CD8-positive, alpha-beta memory T cell (primary cell): ENCODE measurements around the gene BCL11A. TPM values are rescaled to one million over a fixed set of nuclear protein-coding genes. Genes with fewer than 3 reads are reported as not detected.

Source experiments
- CTCF ChIA-PET: fragments of 350-600 bp; sonication (Branson Sonifier 250); formaldehyde crosslinking; loops from one replicate; lab custom pipeline; 2021; ENCODE audit warnings: antibody characterized with exemption; lab: Charles Lee
- POLR2A ChIA-PET: fragments of 350-600 bp; sonication (Branson Sonifier 250); formaldehyde crosslinking; loops from one replicate; lab custom pipeline; 2021; ENCODE audit warnings: antibody characterized with exemption; lab: Charles Lee
- DNase-seq, 5 donors: peaks; one replicate each; pipeline versions ENCODE4 v3.0.0 to v3.0.0-alpha.2; 2020 to 2022; ENCODE audit warnings: mixed read lengths in 1 of 5
- H3K27ac ChIP-seq: one replicate; pipeline ENCODE4 v1.7.0; 2013; ENCODE audit warnings: low read depth, mild to moderate bottlenecking, low read length, moderate library complexity
- H3K27me3 ChIP-seq: 2 replicates; pipeline ENCODE4 v1.7.0; 2013; ENCODE audit warnings: low read length, mild to moderate bottlenecking; ENCODE audit not compliant: insufficient read depth, poor library complexity, severe bottlenecking
- H3K36me3 ChIP-seq: 2 replicates; pipeline ENCODE4 v1.7.0; 2013; ENCODE audit warnings: mild to moderate bottlenecking, low read length, moderate library complexity; ENCODE audit not compliant: insufficient read depth
- H3K4me1 ChIP-seq: 2 replicates; pipeline ENCODE4 v1.7.0; 2013; ENCODE audit warnings: mild to moderate bottlenecking, low read length, moderate library complexity; ENCODE audit not compliant: insufficient read depth
- H3K4me3 ChIP-seq: 2 replicates; pipeline ENCODE4 v1.7.0; 2013; ENCODE audit warnings: mild to moderate bottlenecking, low read length
- H3K9me3 ChIP-seq: 2 replicates; pipeline ENCODE4 v1.7.0; 2013; ENCODE audit warnings: mild to moderate bottlenecking, low read length
- H3K27ac Mint-ChIP-seq, 8 donors: one replicate each; pipeline ENCODE4 v1.8.0; 2020 to 2021; ENCODE audit warnings: mixed read lengths in 8 of 8, mild to moderate bottlenecking in 6 of 8, inconsistent platforms in 3 of 8, moderate library complexity in 3 of 8
- H3K27me3 Mint-ChIP-seq, 2 donors: one replicate each; pipeline ENCODE4 v1.8.0; 2020 to 2021; ENCODE audit warnings: mixed read lengths in 2 of 2, mild to moderate bottlenecking in 1 of 2, moderate library complexity in 1 of 2
- H3K36me3 Mint-ChIP-seq, 3 donors: one replicate each; pipeline ENCODE4 v1.8.0; 2020 to 2021; ENCODE audit warnings: mixed read lengths in 3 of 3, inconsistent platforms in 1 of 3, mild to moderate bottlenecking in 1 of 3
- H3K4me1 Mint-ChIP-seq, 3 donors: one replicate each; pipeline ENCODE4 v1.8.0; 2020 to 2021; ENCODE audit warnings: mixed read lengths in 3 of 3, inconsistent platforms in 1 of 3, mild to moderate bottlenecking in 1 of 3
- H3K4me3 Mint-ChIP-seq, 7 donors: one replicate each; pipeline ENCODE4 v1.8.0; 2020 to 2021; ENCODE audit warnings: mixed read lengths in 7 of 7, mild to moderate bottlenecking in 6 of 7, moderate library complexity in 4 of 7, inconsistent platforms in 2 of 7
- H3K9me3 Mint-ChIP-seq, 5 donors: one replicate each; pipeline ENCODE4 v1.8.0; 2020 to 2022; ENCODE audit warnings: mixed read lengths in 5 of 5, mild to moderate bottlenecking in 3 of 5, moderate library complexity in 2 of 5, inconsistent platforms in 1 of 5
- polyA plus RNA-seq: library from polyadenylated mRNA; unstranded; fragments of 300-500 nt; fragmentation: Illumina TruSeq; gene quantifications from one replicate; pipeline ENCODE4 v1.2.3, GENCODE V29; 2021
- total RNA-seq, 2 experiments: library from RNA; stranded (reverse); gene quantifications; one replicate each; pipeline ENCODE4 v1.2.3, GENCODE V29; 2021

The BCL11A gene
- total and polyA plus RNA-seq, 3 experiments from 2014 or later, result 0.07 to 0.15 TPM; not detected in 1

DNA sequence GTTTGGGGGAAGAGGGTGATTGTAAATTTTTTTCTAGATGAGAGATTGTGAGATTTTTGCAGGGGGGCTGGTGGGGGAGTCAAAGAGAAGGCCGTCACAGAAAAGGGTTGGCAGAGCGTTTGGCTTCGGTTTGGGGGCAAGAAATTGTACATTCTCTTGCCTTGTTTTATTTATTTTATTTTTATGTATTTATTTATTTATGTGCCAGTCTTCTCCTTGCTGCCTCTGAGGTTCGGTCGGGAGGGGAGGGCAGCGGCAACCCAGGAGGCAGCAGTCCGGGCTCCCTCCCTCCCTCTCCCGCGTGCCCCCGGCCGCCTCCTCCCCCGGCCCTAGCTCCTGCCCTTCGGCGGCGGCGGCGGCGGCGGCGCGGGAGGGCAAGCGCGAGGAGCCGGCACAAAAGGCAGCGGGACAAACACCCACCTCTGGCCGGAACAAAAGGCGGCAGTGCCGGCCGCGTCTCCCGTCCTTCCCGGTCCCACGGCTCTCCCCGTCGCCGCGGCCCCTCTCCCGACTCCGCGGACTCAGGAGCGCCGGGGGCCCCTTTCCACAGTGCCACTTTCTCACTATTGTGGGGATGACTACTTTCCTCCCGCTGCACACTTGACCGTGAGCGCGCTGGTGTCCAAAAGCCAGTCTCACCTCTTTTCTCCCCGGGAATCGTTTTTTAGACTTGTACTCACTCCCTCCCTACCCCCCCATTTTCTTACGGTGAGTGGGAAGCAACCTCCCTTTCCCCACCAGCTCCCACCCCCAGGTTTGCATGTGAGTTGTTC is 1.2 kb downstream of the BCL11A start:
- H3K4me3 ChIP-seq, result no peak overlapping the region
- Mint-ChIP-seq H3K36me3 (peaks cover 0 to 2% (median 0%) of the 10 kb centered on the region in 3 donors), H3K4me3 (peak overlapping the region; percentile 67 to 88 (median 80)), H3K9me3 (peaks cover 0 to 6% (median 0%) of the 10 kb centered on the region in 5 donors), H3K27ac (peak overlapping the region in 1 of 8 donors; percentile 54), H3K4me1 (peaks cover 43 to 71% (median 47%) of the 10 kb centered on the region in 3 donors), H3K27me3 (peaks cover 54 to 72% of the 10 kb centered on the region in 2 donors)
- ChIA-PET CTCF (no interaction called here), POLR2A (no interaction called here)
- no peak overlapping the region for H3K27ac ChIP-seq
- H3K36me3 ChIP-seq, result no peaks in the 10 kb centered on the region
- H3K27me3 ChIP-seq, result peaks cover 70% of the 10 kb centered on the region
- H3K9me3 ChIP-seq, result no peaks in the 10 kb centered on the region
- H3K4me1 ChIP-seq, result peaks cover 40% of the 10 kb centered on the region
- no peak for DNase-seq

GRCh38 chr2:60551240-60552077 is 2.0 kb downstream of the BCL11A start:
- Histone ChIP-seq H3K27ac (no peak overlapping the region), H3K9me3 (no peaks in the 10 kb centered on the region), H3K27me3 (peaks cover 64% of the 10 kb centered on the region), H3K4me3 (no peak overlapping the region), H3K4me1 (peaks cover 32% of the 10 kb centered on the region), H3K36me3 (no peaks in the 10 kb centered on the region)
- Mint-ChIP-seq H3K27me3 (peaks cover 50 to 72% of the 10 kb centered on the region in 2 donors), H3K4me1 (peaks cover 38 to 63% (median 39%) of the 10 kb centered on the region in 3 donors), H3K9me3 (peaks cover 0 to 5% (median 0%) of the 10 kb centered on the region in 5 donors), H3K4me3 (peak overlapping the region; percentile 59 to 89 (median 80)), H3K36me3 (peaks cover 0 to 2% (median 0%) of the 10 kb centered on the region in 3 donors), H3K27ac (peak overlapping the region in 1 of 8 donors; percentile 54)
- DNase-seq, result peak in 1 of 5 donors; percentile 9
- POLR2A ChIA-PET, result no interaction called here
- CTCF ChIA-PET, result no interaction called here

- no peak overlapping the region for H3K4me3 ChIP-seq
- POLR2A ChIA-PET, result no interaction called here
- peaks cover 58% of the 10 kb centered on the region for H3K27me3 ChIP-seq
- H3K4me3 Mint-ChIP-seq, result peak overlapping the region; percentile 63 to 94 (median 81)
- H3K27me3 Mint-ChIP-seq, result peaks cover 55 to 72% of the 10 kb centered on the region in 2 donors
- CTCF ChIA-PET, result no interaction called here
- H3K4me1 Mint-ChIP-seq, result peaks cover 33 to 57% (median 36%) of the 10 kb centered on the region in 3 donors
- no peak for DNase-seq
- H3K27ac ChIP-seq, result no peak overlapping the region
- H3K9me3 ChIP-seq, result no peaks in the 10 kb centered on the region
- peaks cover 0 to 2% (median 0%) of the 10 kb centered on the region in 3 donors for H3K36me3 Mint-ChIP-seq
- H3K9me3 Mint-ChIP-seq, result peaks cover 0 to 5% (median 0%) of the 10 kb centered on the region in 5 donors
- no peaks in the 10 kb centered on the region for H3K36me3 ChIP-seq
- H3K4me1 ChIP-seq, result peaks cover 27% of the 10 kb centered on the region
- no peak overlapping the region for H3K27ac Mint-ChIP-seq
Observed at GRCh38 chr2:60550984-60551239, 2.5 kb downstream of the BCL11A start.

DNA sequence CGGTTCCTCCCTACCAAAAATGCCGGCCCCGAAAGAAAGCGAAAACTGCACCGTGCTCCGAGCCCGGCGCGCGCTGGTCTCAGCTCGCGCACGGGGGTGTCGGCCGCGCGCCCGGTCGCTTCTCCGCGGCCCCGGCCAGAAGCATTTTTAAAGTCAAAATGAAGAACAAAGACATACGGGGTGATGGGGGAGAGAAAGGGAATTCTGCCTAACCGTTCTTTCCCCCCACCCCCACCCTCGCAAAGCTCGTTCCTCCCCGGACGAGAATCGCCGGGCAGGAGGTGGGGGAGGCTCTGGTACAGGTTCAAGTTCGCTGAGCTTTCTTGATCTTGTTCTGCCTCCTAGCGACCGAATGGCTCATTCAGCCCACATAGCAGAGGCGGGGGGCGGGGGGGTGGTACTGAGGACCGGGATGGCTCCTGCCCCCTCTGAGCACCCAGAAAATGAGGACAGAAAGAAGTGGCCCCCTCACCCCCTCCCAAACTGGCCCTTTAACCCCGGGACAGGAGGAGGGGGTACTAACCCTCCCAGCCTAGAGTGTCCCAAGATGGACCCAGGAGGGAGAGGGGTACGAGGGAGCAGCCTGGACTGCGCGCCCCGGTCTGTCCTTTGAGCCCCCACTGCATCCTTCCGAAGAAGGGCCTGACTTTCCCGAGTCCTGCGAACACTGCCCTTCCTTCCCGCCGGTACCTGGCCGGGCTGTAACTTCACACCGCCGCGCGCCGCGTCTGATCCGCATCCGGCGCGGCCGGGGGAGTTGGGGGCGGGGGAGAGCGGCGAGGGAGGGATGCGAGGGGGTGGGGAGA is 3.1 kb downstream of the BCL11A start:
- H3K27ac Mint-ChIP-seq, result peak overlapping the region in 1 of 8 donors; percentile 38
- Histone ChIP-seq H3K4me3 (peak overlapping the region; percentile 41), H3K27me3 (peaks cover 54% of the 10 kb centered on the region), H3K4me1 (peaks cover 22% of the 10 kb centered on the region), H3K36me3 (no peaks in the 10 kb centered on the region), H3K9me3 (no peaks in the 10 kb centered on the region), H3K27ac (no peak overlapping the region)
- H3K4me3 Mint-ChIP-seq, result peak overlapping the region; percentile 81 to 94 (median 89)
- peaks cover 57 to 72% of the 10 kb centered on the region in 2 donors for H3K27me3 Mint-ChIP-seq
- H3K9me3 Mint-ChIP-seq, result peaks cover 0 to 5% (median 0%) of the 10 kb centered on the region in 5 donors
- peak in 2 of 5 donors; percentile 28 to 46 for DNase-seq
- H3K4me1 Mint-ChIP-seq, result peaks cover 28 to 52% (median 31%) of the 10 kb centered on the region in 3 donors
- ChIA-PET POLR2A (interaction anchor here (0.6 kb wide), 2 partner anchors 81 to 267 kb away, joined by 3 to 5 read pairs; no protein-coding TSS in a partner anchor), CTCF (interaction anchor here (1.3 kb wide), 1 partner anchor 11 kb away, joined by 4 read pairs; no protein-coding TSS in a partner anchor)
- peaks cover 0 to 2% (median 0%) of the 10 kb centered on the region in 3 donors for H3K36me3 Mint-ChIP-seq

GRCh38 chr2:60549928-60550177 is 3.6 kb downstream of the BCL11A start:
- POLR2A ChIA-PET, result no interaction called here

GRCh38 chr2:60549238-60549927 is 4.1 kb downstream of the BCL11A start:
- CTCF ChIA-PET, result interaction anchor here (1.3 kb wide), 1 partner anchor 12 kb away, joined by 4 read pairs; no protein-coding TSS in a partner anchor

More at GRCh38 chr2:60549928-60550177, 3.6 kb downstream of the BCL11A start:
- no peak for DNase-seq
- Mint-ChIP-seq H3K27me3 (peaks cover 57 to 72% of the 10 kb centered on the region in 2 donors), H3K27ac (peak overlapping the region in 1 of 8 donors; percentile 49), H3K9me3 (peaks cover 0 to 5% (median 0%) of the 10 kb centered on the region in 5 donors), H3K36me3 (no peaks in the 10 kb centered on the region), H3K4me3 (peak overlapping the region; percentile 81 to 94 (median 89)), H3K4me1 (peaks cover 23 to 46% (median 26%) of the 10 kb centered on the region in 3 donors)
- H3K4me1 ChIP-seq, result peaks cover 20% of the 10 kb centered on the region
- H3K36me3 ChIP-seq, result no peaks in the 10 kb centered on the region
- no peak overlapping the region for H3K27ac ChIP-seq
- H3K4me3 ChIP-seq, result peak overlapping the region; percentile 41
- peaks cover 56% of the 10 kb centered on the region for H3K27me3 ChIP-seq
- CTCF ChIA-PET, result interaction anchor here (1.3 kb wide), 1 partner anchor 11 kb away, joined by 4 read pairs; no protein-coding TSS in a partner anchor
- H3K9me3 ChIP-seq, result no peaks in the 10 kb centered on the region

GRCh38 chr2:60548845-60549237 is 4.6 kb downstream of the BCL11A start:
- Mint-ChIP-seq H3K4me3 (peak overlapping the region in 6 of 7 donors; percentile 58 to 89 (median 76)), H3K9me3 (peaks cover 0 to 5% (median 0%) of the 10 kb centered on the region in 5 donors), H3K4me1 (peaks cover 21 to 45% (median 26%) of the 10 kb centered on the region in 3 donors), H3K27ac (peak overlapping the region in 1 of 8 donors; percentile 43), H3K36me3 (no peaks in the 10 kb centered on the region), H3K27me3 (peaks cover 60 to 82% of the 10 kb centered on the region in 2 donors)
- CTCF ChIA-PET, result interaction anchor here (1.3 kb wide), 1 partner anchor 12 kb away, joined by 4 read pairs; no protein-coding TSS in a partner anchor
- DNase-seq, result no peak
- Histone ChIP-seq H3K4me3 (no peak overlapping the region), H3K27ac (no peak overlapping the region), H3K9me3 (no peaks in the 10 kb centered on the region), H3K4me1 (peaks cover 20% of the 10 kb centered on the region), H3K27me3 (peaks cover 51% of the 10 kb centered on the region), H3K36me3 (no peaks in the 10 kb centered on the region)
- POLR2A ChIA-PET, result no interaction called here

More at GRCh38 chr2:60549238-60549927, 4.1 kb downstream of the BCL11A start:
- H3K27ac Mint-ChIP-seq, result peak overlapping the region in 1 of 8 donors; percentile 49
- peaks cover 54% of the 10 kb centered on the region for H3K27me3 ChIP-seq
- DNase-seq, result peak in 1 of 5 donors; percentile 4
- no peaks in the 10 kb centered on the region for H3K36me3 Mint-ChIP-seq
- H3K27me3 Mint-ChIP-seq, result peaks cover 59 to 77% of the 10 kb centered on the region in 2 donors
- no peak overlapping the region for H3K27ac ChIP-seq
- peaks cover 21 to 45% (median 26%) of the 10 kb centered on the region in 3 donors for H3K4me1 Mint-ChIP-seq
- POLR2A ChIA-PET, result no interaction called here
- H3K9me3 ChIP-seq, result no peaks in the 10 kb centered on the region
- H3K36me3 ChIP-seq, result no peaks in the 10 kb centered on the region
- H3K9me3 Mint-ChIP-seq, result peaks cover 0 to 5% (median 0%) of the 10 kb centered on the region in 5 donors
- H3K4me1 ChIP-seq, result peaks cover 20% of the 10 kb centered on the region
- H3K4me3 Mint-ChIP-seq, result peak overlapping the region; percentile 81 to 94 (median 89)
- peak overlapping the region; percentile 41 for H3K4me3 ChIP-seq
